HG03159 (cell line): ENCODE data around the gene FBXO48.

Experiments used
- ATAC-seq: cut with Tn5 transposase; IDR thresholded peaks from one replicate; pipeline ENCODE4 v1.9.1; 2021; ENCODE audit warnings: mild to moderate bottlenecking, moderate library complexity; ENCODE audit not compliant: unreplicated experiment

FBXO48 gene

DNA sequence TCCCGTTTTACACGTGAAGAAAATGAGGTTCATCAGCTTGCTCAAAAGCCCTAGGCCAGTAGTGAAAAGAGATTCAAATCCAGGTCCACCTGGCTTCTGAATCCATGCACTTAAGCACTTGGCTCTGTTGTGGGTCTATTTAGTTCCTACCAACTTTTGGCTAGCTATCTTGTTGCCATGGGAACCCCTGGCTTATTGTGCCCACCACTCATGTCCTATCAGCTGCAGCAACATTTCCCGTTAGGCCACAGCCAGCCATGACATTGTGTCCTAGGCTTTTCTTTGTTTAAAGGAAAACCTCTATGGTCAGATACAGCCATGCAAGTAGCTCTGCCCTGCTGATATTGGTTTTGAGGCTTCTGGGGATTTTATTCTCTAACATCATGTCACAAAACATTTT lies 52.2 kb downstream of the FBXO48 start:
- no peak for ATAC-seq

DNA sequence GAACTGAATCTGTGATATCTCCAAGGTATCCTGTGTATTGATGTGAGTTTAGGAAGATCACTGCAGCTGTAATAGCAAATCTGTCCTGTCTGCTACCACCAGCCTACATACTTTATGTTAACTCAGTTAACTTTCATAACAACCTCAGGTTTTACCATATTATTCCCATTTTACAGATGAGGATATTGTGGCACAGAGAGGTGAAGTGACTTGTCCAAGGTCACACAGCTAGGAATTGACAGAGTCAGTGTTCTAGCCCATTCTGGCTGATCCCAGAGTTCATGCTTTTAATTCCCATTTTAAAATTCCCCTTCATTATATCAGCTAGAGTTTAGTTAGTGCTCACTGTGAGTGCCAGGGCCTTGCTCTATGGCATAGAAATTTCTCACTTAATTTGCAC lies 52.6 kb downstream of the FBXO48 start:
- ATAC-seq = no peak

DNA sequence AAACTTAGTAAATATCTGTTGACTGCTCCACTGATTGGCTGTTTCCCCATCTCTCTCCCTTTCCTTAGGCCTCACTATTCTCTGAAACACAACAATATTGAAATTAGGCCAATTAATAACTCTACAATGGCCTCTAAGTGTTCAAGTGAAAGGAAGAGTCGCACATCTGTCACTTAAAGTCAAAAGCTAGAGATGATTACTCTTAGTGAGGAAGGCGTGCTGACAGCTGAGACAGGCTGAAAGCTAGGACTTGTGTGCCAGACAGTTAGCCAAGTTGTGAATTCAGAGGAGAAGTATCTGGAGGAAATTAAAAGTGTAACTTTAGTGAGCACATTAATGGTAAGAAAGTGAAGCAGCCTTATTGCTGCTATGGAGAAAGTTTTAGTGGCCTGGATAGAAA lies 53.6 kb downstream of the FBXO48 start:
- ATAC-seq = no peak

DNA sequence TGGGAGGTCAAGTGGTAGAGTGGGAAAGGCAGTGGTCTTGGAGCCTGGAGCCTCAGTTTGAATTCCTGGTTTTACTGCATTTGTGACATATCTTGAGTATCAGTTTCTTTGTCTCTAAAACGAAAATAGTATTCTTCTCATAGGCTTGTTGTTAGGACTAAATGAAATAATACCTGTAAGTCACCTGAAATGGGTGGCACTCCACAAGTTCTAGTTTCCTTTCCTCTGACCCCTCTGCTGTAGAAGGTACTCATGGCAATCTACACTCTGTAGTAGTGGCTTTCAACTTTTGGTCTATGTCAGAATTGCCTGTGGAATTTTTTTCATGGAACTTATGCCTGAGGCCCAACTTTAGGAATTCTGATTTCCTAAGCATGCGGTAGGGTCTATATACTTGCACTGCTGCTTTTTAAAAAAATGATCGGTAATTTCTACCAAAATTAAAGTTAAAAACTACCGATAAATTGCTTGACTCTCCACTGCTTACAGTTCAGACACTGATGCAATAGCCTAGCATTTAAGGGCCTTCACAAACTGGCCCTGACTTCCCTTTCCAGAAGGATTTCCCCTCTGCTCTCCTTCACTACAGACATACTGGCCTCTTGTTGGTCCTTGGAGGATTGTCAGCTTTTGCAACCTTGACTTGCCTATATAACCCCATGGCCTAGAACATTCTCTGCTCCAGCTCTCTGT lies 54.8 kb downstream of the FBXO48 start:
- ATAC-seq = peak; percentile 28

DNA sequence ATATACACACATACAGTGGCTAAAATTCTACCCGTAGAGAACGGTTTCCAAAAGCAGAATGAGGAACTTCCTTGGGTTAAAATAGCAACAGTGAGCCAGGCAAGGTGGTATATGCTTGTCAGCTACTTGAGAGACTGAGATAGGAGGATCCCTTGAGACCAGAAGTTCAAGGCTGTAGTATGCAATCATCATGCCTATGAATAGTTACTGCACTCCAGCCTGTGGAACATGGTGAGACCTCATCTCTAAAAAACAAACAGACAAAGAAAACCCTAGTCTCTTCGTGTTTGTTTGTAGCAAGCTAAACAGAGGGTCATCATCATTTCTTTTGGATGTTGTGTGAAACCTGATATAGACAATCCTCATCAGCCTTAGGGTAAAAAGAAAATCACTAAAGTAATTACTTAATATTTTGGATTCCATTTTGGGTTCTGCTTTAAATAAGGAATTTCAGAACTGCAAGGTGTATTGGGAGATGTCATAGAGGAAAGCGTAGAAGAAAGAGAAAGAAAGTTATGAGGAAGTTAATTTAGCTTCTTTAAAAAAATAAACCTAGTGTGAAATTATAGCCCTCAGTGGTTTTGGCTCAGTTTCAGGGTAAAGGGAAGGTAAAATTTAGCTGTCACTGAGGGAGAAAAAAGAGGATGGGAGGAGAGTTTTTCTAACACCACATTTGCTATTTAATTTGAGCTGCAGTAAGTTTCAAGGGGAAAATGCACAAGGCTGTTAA lies 55.5 kb downstream of the FBXO48 start:
- peak; percentile 93 for ATAC-seq
